ENCODE measurements around the gene FNDC3B.

FNDC3B gene

DNA sequence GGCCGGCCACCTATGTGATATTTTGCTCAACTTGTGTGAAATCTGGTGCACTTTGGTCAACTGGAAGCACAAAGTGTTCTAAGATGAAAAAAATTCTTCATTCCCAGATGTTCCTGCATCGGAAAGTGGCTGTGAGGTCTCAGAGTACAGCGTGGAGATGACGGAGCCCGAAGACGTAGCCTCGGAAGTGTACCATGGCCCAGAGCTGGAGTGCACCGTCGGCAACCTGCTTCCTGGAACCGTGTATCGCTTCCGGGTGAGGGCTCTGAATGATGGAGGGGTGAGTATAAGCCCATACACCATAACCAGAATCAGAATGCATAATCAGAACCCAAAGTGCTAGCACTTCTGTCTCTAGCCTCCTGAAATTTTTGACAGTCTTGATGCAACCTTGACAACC lies 304.6 kb downstream of the FNDC3B start:
- TF ChIP-seq, protein P1, sequence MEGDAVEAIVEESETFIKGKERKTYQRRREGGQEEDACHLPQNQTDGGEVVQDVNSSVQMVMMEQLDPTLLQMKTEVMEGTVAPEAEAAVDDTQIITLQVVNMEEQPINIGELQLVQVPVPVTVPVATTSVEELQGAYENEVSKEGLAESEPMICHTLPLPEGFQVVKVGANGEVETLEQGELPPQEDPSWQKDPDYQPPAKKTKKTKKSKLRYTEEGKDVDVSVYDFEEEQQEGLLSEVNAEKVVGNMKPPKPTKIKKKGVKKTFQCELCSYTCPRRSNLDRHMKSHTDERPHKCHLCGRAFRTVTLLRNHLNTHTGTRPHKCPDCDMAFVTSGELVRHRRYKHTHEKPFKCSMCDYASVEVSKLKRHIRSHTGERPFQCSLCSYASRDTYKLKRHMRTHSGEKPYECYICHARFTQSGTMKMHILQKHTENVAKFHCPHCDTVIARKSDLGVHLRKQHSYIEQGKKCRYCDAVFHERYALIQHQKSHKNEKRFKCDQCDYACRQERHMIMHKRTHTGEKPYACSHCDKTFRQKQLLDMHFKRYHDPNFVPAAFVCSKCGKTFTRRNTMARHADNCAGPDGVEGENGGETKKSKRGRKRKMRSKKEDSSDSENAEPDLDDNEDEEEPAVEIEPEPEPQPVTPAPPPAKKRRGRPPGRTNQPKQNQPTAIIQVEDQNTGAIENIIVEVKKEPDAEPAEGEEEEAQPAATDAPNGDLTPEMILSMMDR (IDR thresholded peaks at IDR 0.05; ENCODE audit: low read depth, low read length): no peak
- TF ChIP-seq, protein P2, sequence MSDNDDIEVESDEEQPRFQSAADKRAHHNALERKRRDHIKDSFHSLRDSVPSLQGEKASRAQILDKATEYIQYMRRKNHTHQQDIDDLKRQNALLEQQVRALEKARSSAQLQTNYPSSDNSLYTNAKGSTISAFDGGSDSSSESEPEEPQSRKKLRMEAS (IDR thresholded peaks at IDR 0.05; ENCODE audit: low read depth, low read length): no peak
- TF ChIP-seq MYC (IDR thresholded peaks at IDR 0.05; ENCODE audit: low read depth, low read length): no peak
- no peak for TF ChIP-seq POLR2A (IDR thresholded peaks at IDR 0.05; ENCODE audit: extremely low read depth, insufficient read length)
- H3K4me3 ChIP-seq (ENCODE audit: low read depth, low read length): no peak overlapping the region
- no peak for DNase-seq (ENCODE audit: low read depth)

DNA sequence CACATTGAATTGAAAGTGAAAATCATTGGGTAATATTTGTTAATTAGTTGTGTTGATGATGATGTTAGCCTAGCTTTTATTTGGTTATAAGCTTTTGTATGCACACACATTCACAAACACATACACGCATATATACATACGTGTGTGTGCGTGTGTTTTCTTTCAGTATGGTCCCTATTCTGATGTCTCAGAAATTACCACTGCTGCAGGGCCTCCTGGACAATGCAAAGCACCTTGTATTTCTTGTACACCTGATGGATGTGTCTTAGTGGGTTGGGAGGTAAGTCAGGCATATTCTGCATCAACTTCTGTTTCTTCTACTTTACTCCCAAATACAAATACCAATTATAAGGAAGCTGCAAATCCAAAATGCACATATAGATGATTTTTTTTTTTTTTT lies 306.8 kb downstream of the FNDC3B start:
- no peak overlapping the region for H3K4me3 ChIP-seq (ENCODE audit: low read depth, low read length)
- DNase-seq (ENCODE audit: low read depth): no peak
- TF ChIP-seq, protein P2 (IDR thresholded peaks at IDR 0.05; ENCODE audit: low read depth, low read length): no peak
- TF ChIP-seq, protein P1 (IDR thresholded peaks at IDR 0.05; ENCODE audit: low read depth, low read length): no peak
- TF ChIP-seq MYC (IDR thresholded peaks at IDR 0.05; ENCODE audit: low read depth, low read length) (no peak), POLR2A (IDR thresholded peaks at IDR 0.05; ENCODE audit: extremely low read depth, insufficient read length) (no peak)

DNA sequence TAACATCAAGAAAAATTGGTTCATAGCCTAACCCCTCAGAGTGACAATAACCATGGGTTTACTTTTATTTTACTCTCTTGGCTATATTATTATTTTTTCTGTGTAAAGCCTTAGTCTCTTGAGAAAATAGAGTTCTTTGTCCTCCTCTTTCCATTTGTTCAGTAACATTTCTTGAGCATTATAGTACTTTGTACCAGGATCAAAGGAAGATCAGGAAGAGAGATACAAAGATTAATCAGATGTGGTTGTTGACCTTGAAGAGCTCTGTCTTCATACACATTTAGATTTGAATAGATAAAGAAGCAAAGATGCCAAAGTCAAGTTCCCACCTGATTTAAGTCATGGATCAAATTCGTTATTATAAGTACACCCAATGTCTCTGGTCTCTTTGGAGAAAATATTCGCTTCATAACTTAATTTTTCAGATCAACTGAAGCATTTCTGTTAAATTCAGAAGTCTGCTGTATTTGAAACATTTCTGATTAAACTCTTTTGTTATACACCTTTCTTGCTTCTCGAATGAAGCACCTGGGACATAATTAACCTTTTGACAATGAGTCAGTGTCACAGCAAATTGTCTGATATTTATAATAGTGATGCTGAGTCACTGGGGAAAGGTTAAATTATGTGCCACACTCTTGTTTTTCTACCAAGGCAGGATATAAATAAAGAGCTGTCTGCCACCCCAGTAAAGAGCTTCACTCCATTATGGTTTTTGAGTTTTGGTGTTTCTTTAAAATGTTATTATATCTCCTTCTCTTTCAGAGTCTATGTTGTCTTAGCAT lies 308.7 kb downstream of the FNDC3B start:
- no peak for DNase-seq (ENCODE audit: low read depth)
- H3K4me3 ChIP-seq (ENCODE audit: low read depth, low read length): no peak overlapping the region
- TF ChIP-seq POLR2A (IDR thresholded peaks at IDR 0.05; ENCODE audit: extremely low read depth, insufficient read length) (no peak), MYC (IDR thresholded peaks at IDR 0.05; ENCODE audit: low read depth, low read length) (no peak)
- TF ChIP-seq, protein P2 (IDR thresholded peaks at IDR 0.05; ENCODE audit: low read depth, low read length): no peak
- TF ChIP-seq, protein P1 (IDR thresholded peaks at IDR 0.05; ENCODE audit: low read depth, low read length): no peak

DNA sequence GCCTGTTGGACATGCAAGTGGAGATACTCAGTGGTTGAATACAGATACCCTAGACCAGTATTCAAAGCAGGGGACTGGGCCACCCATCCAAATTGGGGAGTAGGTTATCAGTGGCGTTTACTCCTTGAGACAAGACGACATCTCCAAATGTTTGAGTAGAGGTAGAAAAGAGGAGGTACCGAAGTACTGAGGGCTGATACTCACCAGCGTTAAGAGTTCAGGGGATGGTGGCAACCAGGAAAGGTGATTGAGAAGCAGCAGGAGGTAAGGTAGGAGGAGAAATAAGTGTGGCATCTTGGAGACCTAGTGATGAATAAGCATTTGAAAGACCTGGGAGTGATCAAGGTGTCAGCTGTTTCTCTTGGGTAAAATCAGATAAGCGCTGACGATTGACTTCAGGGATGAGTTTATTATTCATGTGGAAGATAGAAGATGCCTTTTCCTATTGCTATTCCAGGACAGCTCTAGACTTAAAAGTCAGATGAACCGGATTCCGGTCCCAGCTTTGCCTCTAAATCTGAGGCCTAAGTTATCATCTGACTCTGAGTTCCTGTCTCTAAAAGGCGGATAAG lies 312.6 kb downstream of the FNDC3B start:
- no peak for DNase-seq (ENCODE audit: low read depth)
- TF ChIP-seq MYC (IDR thresholded peaks at IDR 0.05; ENCODE audit: low read depth, low read length): no peak
- TF ChIP-seq POLR2A (IDR thresholded peaks at IDR 0.05; ENCODE audit: extremely low read depth, insufficient read length): no peak
- TF ChIP-seq, protein P2 (IDR thresholded peaks at IDR 0.05; ENCODE audit: low read depth, low read length): no peak
- TF ChIP-seq, protein P1 (IDR thresholded peaks at IDR 0.05; ENCODE audit: low read depth, low read length): no peak
- H3K4me3 ChIP-seq (ENCODE audit: low read depth, low read length): no peak overlapping the region

DNA sequence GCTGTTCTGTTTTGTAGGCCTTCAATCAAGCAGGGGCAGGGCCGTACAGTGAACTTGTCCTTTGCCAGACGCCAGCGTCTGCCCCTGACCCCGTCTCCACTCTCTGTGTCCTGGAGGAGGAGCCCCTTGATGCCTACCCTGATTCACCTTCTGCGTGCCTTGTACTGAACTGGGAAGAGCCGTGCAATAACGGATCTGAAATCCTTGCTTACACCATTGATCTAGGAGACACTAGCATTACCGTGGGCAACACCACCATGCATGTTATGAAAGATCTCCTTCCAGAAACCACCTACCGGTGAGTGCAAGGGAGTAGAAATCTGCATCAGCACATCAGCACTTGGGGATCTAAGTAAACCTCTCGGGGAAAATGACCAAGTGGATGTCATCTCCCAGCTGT lies 313.4 kb downstream of the FNDC3B start:
- no peak overlapping the region for H3K4me3 ChIP-seq (ENCODE audit: low read depth, low read length)
- TF ChIP-seq MYC (IDR thresholded peaks at IDR 0.05; ENCODE audit: low read depth, low read length) (no peak), POLR2A (IDR thresholded peaks at IDR 0.05; ENCODE audit: extremely low read depth, insufficient read length) (no peak)
- TF ChIP-seq, protein P1 (IDR thresholded peaks at IDR 0.05; ENCODE audit: low read depth, low read length): no peak
- TF ChIP-seq, protein P2 (IDR thresholded peaks at IDR 0.05; ENCODE audit: low read depth, low read length): no peak
- no peak for DNase-seq (ENCODE audit: low read depth)
